GM21526 (cell line): ENCODE measurements around the gene PODNL1.

Source experiments
- ATAC-seq: cut with Tn5 transposase; IDR thresholded peaks from one replicate; pipeline ENCODE4 v1.9.1; 2021; ENCODE audit warnings: moderate library complexity; ENCODE audit not compliant: unreplicated experiment, low FRiP score

The PODNL1 gene

GRCh38 chr19:13899912-13900584 lies 38.2 kb downstream of the PODNL1 start:
- ATAC-seq: no peak

GRCh38 chr19:13899393-13899792 lies 38.8 kb downstream of the PODNL1 start:
- no peak for ATAC-seq

GRCh38 chr19:13896227-13896626 lies 42.0 kb downstream of the PODNL1 start:
- ATAC-seq: no peak

GRCh38 chr19:13894552-13894951 lies 43.7 kb downstream of the PODNL1 start:
- no peak for ATAC-seq

GRCh38 chr19:13892870-13893269 lies 45.3 kb downstream of the PODNL1 start:
- no peak for ATAC-seq

- no peak for ATAC-seq
Observed at GRCh38 chr19:13890136-13890535, 48.1 kb downstream of the PODNL1 start.

- ATAC-seq: no peak
Observed at GRCh38 chr19:13888281-13888680, 49.9 kb downstream of the PODNL1 start.

- no peak for ATAC-seq
Observed at GRCh38 chr19:13887517-13887916, 50.7 kb downstream of the PODNL1 start.

- no peak for ATAC-seq
Observed at GRCh38 chr19:13887018-13887436, 51.2 kb downstream of the PODNL1 start.

- no peak for ATAC-seq
Observed at GRCh38 chr19:13885826-13886365, 52.3 kb downstream of the PODNL1 start.

- no peak for ATAC-seq
Observed at GRCh38 chr19:13884726-13885591, 53.3 kb downstream of the PODNL1 start.

GRCh38 chr19:13883516-13884064 lies 54.6 kb downstream of the PODNL1 start:
- no peak for ATAC-seq

GRCh38 chr19:13882836-13883235 lies 55.4 kb downstream of the PODNL1 start:
- no peak for ATAC-seq

- no peak for ATAC-seq
Observed at GRCh38 chr19:13882419-13882795, 55.8 kb downstream of the PODNL1 start.

GRCh38 chr19:13881692-13882418 lies 56.4 kb downstream of the PODNL1 start:
- no peak for ATAC-seq

- no peak for ATAC-seq
Observed at GRCh38 chr19:13881251-13881691, 56.9 kb downstream of the PODNL1 start.
